Osteocyte (in vitro differentiated cells): ENCODE measurements around the gene DSTYK. TPM values are rescaled to one million over a fixed set of nuclear protein-coding genes. Genes with fewer than 3 reads are reported as not detected.
A peak's percentile ranks its signal among the peaks of the same experiment; 100 is the strongest.

Experiments used
- DNase-seq: peaks from one replicate; pipeline ENCODE4 v3.0.0; 2021; ENCODE audit warnings: mixed read lengths; ENCODE audit not compliant: unreplicated experiment; ENCODE audit errors: extremely low spot score
- H3K27ac Mint-ChIP-seq: one replicate; pipeline ENCODE4 v1.8.0; 2021; ENCODE audit warnings: mild to moderate bottlenecking, mixed read lengths; ENCODE audit not compliant: unreplicated experiment
- H3K27me3 Mint-ChIP-seq: one replicate; pipeline ENCODE4 v1.8.0; 2021; ENCODE audit warnings: mixed read lengths; ENCODE audit not compliant: unreplicated experiment
- H3K36me3 Mint-ChIP-seq: one replicate; pipeline ENCODE4 v1.8.0; 2021; ENCODE audit warnings: mixed read lengths; ENCODE audit not compliant: unreplicated experiment
- H3K4me1 Mint-ChIP-seq: one replicate; pipeline ENCODE4 v1.8.0; 2021; ENCODE audit warnings: mixed read lengths; ENCODE audit not compliant: unreplicated experiment
- H3K4me3 Mint-ChIP-seq: one replicate; pipeline ENCODE4 v1.8.0; 2021; ENCODE audit warnings: mild to moderate bottlenecking, moderate library complexity, mixed read lengths; ENCODE audit not compliant: unreplicated experiment
- H3K9me3 Mint-ChIP-seq: one replicate; pipeline ENCODE4 v1.8.0; 2021; ENCODE audit warnings: mixed read lengths; ENCODE audit not compliant: unreplicated experiment
- total RNA-seq: library from RNA; stranded (reverse); gene quantifications from 2 replicates; pipeline ENCODE4 v1.2.1, GENCODE V29; 2021
- TF ChIP-seq, protein P1 (sequence below): fragments of 200-600 bp; sonication (generic); IDR thresholded peaks from 2 replicates; pipeline ENCODE4 v1.5.0; 2021; ENCODE audit warnings: antibody characterized with exemption, mild to moderate bottlenecking, moderate library complexity

Gene DSTYK
- total RNA-seq, 1 donor from 2014 or later: 15.3 TPM

DNA sequence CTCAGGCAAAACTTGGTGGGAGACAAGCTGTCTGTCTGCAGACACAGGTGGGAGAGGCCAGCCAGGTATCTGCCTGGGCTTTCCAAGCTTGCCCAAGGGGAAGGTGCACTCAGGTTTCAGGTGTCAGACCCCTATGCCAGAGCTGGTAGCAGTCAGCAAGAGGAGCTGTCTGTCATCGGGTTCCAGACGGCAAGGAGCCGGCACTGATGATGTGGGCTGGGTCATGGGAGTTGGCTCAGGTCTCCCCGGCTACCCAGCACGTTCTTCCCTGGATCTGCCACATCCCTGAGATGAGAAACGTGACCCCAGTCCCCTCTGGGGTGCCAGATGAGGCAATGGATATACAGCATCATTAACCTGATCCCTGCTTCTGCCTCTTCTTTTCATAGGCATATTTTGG is 39.2 kb upstream of the DSTYK start:
- DNase-seq: no peak
- Mint-ChIP-seq H3K4me3 (no peak overlapping the region), H3K27ac (no peak overlapping the region), H3K27me3 (no peaks in the 10 kb centered on the region), H3K4me1 (peaks cover 36% of the 10 kb centered on the region), H3K36me3 (no peaks in the 10 kb centered on the region), H3K9me3 (no peaks in the 10 kb centered on the region)
- TF ChIP-seq, protein P1, sequence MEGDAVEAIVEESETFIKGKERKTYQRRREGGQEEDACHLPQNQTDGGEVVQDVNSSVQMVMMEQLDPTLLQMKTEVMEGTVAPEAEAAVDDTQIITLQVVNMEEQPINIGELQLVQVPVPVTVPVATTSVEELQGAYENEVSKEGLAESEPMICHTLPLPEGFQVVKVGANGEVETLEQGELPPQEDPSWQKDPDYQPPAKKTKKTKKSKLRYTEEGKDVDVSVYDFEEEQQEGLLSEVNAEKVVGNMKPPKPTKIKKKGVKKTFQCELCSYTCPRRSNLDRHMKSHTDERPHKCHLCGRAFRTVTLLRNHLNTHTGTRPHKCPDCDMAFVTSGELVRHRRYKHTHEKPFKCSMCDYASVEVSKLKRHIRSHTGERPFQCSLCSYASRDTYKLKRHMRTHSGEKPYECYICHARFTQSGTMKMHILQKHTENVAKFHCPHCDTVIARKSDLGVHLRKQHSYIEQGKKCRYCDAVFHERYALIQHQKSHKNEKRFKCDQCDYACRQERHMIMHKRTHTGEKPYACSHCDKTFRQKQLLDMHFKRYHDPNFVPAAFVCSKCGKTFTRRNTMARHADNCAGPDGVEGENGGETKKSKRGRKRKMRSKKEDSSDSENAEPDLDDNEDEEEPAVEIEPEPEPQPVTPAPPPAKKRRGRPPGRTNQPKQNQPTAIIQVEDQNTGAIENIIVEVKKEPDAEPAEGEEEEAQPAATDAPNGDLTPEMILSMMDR: no peak

GRCh38 chr1:205249651-205250050 is 38.1 kb upstream of the DSTYK start:
- TF ChIP-seq, protein P1: no peak
- H3K27me3 Mint-ChIP-seq: no peaks in the 10 kb centered on the region
- peaks cover 36% of the 10 kb centered on the region for H3K4me1 Mint-ChIP-seq
- H3K9me3 Mint-ChIP-seq: no peaks in the 10 kb centered on the region
- H3K27ac Mint-ChIP-seq: peak overlapping the region; percentile 47
- no peaks in the 10 kb centered on the region for H3K36me3 Mint-ChIP-seq
- H3K4me3 Mint-ChIP-seq: no peak overlapping the region
- DNase-seq: no peak

DNA sequence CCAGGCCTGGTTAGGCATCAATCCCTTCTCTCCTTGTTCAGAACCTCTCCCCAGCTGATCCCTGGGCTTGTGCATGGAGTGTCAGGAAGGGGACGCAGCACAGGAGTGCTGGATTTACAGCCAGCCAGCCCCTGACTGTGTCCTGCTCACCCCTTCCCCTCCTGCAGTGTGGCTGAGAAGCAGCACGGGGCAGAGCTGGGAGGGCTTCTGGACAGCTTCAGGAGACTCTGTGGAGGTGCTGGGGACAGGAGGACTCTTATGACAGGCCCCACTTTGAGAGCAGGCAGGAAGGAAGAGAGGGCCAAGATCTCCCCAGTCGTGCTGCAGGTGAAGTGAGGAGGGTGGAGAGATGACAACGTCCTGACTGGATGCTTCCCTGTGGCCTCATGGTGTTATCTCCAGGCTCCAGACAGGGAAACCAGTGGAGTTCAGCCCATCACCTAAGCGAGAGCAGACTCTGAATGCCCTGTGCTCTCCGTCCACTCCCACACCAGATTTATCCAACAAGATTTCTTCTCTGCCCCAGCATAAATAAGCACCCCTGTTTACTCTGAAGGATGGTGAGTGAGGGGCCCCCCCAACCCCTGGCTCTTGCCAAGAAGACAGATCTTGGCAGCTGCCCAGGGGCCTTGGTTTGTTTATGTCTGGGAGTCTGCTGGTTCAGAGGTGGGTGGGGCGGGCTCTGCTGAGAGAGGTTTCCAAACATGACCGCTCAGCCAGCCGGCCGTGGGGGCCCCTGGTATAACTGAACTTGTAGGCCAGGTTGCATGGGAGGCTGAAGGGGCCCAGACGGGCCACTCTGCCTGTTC is 37.5 kb upstream of the DSTYK start:
- Mint-ChIP-seq H3K4me1 (peaks cover 36% of the 10 kb centered on the region), H3K9me3 (no peaks in the 10 kb centered on the region), H3K27me3 (no peaks in the 10 kb centered on the region), H3K27ac (peak overlapping the region; percentile 50), H3K4me3 (no peak overlapping the region), H3K36me3 (no peaks in the 10 kb centered on the region)
- DNase-seq: no peak
- TF ChIP-seq, protein P1: no peak

- Mint-ChIP-seq H3K4me1 (peaks cover 36% of the 10 kb centered on the region), H3K9me3 (no peaks in the 10 kb centered on the region), H3K4me3 (no peak overlapping the region), H3K27me3 (no peaks in the 10 kb centered on the region), H3K27ac (peak overlapping the region; percentile 34), H3K36me3 (no peaks in the 10 kb centered on the region)
- TF ChIP-seq, protein P1: no peak
- DNase-seq: no peak
Measured at GRCh38 chr1:205247130-205247921, 35.8 kb upstream of the DSTYK start.
